NCI-H446 (cell line): ENCODE results near the gene CAST.

Experiments
- DNase-seq, 2 experiments: peaks; one replicate each; lab custom pipeline; 2025; lab: John Stamatoyannopoulos, UW

CAST gene

DNA sequence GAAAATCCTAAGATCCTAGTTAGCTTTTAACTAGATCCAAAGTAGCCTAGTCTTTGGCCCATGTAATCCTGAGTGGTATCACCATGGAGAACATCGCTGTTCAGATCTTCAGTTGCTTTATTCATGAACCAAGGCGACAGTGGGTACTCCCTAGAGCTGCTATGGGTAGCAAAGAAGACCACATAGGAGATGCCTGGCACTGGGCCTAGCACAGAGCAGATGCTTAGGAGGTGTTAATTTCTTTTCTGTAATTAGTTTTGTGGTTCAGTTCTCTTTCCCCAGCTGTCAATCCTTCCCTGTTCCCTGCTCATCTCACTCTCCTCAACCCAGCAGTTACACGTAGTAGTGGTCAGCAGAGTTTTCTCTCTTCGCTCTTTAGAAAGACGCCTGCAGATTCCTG lies 9.3 kb downstream of the CAST start:
- peak in 1 of 2 experiments; percentile 38 for DNase-seq

DNA sequence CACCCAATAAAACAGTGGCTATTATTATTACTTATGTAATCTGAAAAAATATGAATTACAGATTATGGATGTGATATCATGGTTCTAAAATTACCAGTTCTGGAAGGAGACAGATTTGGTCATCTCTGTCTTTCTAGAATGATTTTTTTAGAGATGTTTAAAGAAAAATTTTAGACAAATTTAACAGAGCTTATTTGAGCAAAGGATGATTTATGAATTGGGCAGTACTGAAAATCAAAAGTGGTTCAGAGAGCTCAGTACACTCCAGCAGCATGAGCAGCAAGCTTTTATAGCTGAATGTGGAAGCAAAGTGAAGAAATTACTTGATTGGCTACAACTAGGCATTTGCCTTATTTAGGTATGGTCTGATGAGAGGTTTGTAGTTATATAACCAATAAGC lies 11.0 kb downstream of the CAST start:
- no peak for DNase-seq

DNA sequence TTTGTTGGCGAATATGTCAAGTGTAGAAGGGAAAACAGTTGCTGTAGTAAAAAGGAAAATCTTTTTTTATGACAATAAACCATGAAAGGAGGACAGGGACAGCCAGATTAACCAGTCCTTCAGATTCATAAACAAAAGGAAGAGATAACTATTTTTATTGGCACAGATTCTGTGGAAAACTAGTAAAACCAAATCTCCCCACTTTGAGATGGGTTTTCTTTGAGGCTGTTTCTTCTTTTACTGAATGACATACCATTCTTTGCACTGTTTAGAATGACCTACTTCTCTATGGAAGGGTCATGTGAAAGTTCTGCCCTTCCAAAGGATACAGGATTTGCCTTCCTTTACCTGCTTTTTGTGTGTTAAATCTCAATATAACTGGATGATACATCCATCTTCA lies 13.7 kb downstream of the CAST start:
- no peak for DNase-seq

DNA sequence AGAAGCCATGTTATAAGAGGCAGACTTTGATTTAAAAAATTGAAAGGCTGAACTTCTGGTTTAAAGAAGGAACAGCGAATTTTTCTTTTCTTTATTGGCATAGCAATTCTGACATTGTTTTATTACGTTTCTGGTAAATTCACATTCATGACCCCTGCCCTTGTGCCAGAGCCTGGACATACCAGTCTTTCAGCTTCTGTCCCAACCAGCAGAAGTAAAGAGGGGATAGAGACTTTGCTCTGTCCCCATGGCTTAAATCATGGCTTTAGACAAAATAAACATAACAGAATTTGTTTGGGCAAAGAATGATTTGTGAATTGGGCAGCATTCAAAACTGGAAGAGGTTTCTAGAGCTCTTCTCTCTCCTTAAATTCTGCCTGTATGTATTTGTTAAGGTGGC lies 15.3 kb downstream of the CAST start:
- DNase-seq: no peak

DNA sequence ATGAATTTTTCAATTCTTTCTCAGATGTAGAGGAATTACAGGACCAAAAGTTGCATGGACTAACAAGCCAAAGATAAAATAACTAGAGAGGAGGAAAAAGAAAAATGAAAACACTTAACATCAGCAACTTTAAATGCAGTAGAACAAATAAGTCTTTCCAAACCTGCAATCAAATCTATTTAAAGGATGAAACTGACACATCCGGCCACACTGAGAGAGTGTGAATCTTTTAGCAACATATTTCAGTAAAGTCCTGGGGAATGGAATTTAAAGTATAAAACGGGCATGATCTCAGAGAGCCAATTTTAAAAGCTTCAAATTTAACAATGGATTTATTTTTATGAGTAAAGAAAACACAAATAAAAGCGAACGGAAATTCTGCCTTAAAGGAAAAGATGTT lies 17.1 kb downstream of the CAST start:
- no peak for DNase-seq

DNA sequence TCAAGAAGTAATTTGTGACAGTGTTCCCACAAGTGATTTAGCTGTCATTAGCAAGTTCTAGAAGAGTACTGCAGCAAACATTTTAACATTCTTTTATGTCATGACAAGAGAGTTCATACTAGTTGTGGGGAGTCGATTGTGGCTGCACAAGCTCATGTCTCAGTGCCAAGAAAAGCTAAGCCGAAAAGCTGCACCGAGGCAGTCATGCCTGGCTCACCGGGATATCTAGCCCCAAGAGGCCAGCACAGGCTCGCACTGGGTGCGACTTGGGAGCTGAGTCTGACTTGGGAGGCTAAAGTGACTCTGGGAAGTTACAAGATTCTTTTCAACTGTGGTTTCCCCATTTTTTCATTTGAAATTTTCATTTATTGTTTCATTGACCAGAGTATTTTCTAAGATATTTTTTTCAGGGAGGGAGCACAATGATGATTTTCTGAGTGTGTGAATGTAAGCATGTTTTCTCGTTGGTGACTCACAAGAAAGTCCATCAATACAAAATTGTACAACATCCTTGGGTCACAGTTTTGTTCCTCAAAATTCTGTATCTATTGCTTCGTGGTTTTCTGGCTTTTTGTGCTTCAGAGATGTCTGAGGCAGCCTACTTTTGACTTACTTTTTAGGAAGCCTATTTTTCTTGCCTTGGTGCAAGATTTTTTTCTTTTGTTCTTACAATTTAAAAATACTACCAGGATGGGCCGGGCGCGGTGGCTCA lies 18.7 kb downstream of the CAST start:
- no peak for DNase-seq

DNA sequence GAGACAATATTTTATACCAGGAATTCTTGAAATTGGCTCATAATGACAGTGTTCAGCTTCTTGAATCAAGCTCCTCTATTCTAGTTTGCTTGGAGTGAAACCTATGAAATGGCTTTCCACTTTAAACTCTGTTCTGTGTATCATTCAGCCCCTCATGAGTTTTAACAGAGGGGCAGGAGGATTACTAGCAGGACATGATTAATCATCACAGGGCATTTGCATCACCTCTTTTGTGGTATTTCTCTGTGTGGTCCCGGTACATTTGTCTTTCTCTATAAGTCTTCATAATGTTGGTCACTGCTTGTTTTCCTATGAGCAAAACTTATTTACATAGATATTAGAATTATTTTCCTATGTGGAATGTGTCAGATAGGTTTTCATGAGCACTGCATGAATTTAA lies 21.2 kb downstream of the CAST start:
- no peak for DNase-seq

DNA sequence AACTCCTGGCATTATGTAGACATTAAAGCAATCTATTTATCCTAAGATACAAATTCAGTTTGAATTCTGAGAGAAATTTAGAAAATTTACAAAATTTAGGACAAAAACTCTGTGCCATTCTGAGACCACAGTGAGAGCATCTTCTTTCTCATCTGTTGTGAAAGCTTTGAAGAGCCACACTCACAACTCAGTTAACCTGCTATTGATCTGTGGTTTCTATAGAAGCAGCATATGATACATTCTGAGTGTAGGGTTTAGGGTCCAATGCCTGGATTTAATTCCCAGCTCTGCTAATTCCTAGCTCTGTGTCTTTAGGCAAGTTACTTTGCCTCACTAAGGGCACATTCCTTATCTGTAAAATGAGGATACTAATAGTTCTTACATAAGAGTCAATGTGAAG lies 21.6 kb downstream of the CAST start:
- no peak for DNase-seq

DNA sequence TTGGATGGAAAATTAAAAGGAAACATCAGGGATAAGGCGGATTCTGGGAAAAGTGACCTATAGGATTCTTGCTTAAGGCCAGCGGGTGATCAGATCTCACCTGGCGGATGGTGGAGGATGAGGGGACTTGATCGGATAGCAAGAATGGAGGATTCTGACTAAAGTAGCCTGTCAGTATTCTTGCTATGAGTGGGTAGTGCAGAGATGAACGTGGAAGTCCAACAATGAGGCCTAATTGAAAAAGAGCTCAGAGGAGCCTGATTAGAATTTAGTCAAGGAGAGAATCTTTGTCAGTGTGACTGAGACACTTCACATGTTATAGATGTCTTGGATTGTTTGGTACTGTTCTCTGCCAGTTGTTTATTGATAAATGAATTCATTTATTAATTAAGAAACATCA lies 24.9 kb downstream of the CAST start:
- no peak for DNase-seq

DNA sequence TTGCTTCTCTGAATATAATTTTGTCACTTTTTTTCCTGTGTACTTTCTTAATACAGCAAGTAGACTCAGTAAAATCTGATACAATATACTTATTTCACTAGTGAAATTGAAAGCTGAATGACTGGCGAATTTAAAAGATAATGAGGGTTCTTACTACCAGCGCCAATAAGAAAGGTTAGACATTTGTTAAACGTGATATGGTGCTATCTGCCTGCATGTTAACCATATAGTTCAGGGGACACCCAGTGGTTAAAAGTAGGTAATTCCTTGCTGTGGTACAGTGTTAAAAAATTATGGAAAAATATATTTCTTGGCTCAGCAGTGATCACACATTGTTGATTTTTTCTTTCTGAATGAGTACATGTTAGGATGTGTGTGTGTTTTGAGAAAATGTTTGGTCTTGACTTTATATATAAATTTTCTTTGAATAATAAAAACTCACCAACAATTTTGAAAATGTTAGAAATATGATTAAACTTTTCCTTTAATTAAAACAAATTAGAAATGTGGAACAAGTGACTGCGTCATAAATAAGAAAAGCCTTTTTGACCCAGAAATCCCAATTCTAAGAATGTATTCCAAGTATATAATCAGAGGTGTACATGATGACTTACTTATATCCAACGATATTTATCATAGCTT lies 25.8 kb downstream of the CAST start:
- DNase-seq: peak in 1 of 2 experiments; percentile 47

DNA sequence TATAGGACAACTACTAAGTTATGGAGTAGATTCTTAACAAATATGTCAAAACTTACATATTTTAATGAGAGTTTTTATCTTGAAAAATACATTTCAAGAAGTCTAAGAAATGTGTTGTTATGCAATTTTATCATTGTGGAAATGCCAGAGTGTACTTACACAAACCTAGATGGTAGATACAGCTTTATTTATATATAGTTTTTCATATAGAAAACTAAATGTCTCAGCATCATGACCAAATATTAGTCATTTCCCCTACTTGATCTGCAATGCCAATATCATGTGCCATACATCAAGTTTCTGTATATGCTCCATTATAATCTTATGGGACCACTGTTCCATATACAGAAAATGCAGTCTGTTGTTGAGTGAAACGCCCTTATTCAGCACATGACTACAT lies 28.7 kb downstream of the CAST start:
- DNase-seq: no peak

DNA sequence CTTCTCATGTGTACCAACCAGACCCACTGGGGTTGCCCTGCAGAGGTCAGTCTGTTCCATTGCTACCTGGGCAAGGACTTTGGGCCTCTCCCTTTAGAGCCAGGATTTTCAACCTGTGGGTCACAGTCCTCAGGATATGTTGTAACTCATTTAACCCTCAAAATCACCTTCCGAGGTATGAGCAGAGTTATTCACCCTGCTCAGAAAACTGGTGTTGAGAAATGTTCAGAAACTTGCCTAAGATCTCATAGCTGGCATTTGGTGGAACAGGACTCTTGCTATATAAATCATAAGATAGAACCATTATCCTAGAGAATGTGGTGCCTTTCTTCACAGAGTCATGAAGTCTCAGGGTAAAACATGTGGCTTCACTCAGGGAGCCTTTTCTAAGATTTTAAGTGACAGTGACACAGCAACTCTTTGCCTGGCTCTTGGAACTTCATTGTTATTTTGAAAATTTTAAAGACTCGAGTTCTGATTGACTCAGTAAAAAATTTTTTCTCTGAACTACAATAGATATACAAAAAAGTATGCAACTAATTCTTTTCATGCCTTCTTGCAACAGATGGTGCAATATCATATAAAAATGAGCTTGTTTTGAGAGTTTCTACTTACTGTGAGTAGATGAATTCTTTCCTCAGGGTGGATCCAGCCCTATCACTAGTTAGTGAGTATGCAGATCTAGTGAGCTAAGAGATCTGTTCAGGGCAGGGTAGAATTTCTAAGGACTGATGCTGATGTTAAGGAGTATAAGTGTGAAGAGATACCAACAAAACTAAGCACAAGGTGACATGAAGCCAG lies 29.5 kb downstream of the CAST start:
- DNase-seq: no peak

DNA sequence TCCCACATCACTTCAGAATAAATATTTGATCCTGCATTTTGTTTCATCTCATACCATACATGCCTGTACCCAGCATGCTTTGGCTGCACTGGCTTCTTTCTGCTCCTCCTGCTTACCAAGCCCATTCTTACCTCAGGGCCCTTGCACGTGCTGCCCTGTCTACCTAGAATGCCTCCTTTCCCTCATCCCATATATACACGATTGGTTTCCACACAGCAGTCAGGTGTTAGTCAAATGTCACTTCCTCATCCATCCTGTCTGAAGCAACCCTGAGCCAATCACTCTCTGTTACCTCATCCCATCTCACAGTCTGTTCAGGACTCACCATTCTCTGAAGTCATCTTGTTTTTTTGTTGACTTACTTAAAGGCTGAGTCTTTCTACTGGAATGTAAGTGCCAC lies 30.3 kb downstream of the CAST start:
- no peak for DNase-seq

DNA sequence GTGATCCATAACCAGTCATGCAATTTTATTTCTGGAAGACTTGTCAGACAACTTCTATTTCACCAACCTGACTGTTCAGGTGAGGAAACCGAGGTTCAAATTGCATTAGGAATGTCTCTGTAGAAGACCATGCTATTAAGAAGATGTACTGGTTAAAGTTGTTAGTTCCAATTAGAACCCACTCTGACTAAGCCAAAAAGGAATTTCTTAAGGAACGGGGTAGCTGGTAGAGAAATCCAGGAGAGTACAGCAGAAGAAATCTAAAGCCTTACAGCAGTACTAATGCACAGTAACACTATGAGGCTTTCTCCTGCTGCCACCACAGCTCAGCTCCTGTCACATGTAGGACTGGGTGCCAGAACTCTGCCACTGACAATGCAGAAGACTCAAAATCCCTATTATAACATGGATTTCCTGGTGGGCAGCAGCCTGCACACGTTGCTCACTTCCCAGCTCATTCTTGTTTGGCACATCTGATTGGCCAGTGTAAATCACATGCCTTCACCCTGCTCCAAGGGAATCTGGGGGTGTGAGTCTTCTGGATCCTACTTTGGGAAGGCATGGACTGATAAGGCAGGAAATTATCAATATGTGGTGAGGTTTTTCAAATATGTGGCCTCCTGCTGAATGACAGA lies 37.1 kb downstream of the CAST start:
- no peak for DNase-seq

DNA sequence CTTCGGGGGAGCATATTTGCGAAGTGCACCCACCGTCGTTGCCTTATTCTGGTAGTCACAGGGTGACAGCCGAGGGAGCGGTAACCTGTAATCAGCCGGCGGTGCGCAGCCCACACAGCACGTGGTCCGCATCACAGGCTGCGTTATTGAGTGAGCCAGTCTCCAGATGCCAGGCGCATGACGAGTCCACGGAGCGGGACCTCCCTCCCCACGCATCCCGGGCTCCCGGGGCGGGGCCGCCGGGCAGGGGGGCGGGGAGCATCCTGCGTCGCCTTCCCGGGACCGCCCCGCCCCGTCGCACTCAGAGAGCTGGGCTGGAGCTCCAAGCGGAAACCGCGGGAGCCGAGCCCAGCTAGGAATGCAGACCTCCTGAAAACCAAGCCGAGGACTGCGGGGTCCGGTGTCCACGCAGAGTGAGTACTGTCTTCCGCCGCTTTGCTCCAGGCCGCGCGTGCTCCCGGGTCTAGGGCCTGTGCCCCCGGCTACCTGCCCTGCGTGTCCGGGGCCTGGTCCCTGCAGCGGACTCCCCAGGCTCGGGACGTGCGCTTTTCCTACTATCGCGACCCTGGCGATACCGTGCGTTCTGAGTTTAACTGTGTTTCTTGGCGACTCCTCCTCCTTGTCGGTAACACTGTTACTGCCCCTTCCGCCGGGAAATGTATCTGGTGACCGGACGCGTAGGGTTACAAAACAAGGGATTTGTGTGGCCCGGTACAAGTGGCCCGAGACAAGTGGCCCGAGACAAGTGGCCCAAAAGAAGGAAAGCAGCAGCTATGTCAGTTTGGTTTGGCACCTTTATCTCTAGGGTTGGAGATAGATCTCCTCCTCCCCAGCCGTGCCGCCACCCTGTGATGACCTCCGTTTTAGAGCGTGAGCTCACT lies 40.6 kb downstream of the CAST start:
- peak; percentile 38 to 92 for DNase-seq

DNA sequence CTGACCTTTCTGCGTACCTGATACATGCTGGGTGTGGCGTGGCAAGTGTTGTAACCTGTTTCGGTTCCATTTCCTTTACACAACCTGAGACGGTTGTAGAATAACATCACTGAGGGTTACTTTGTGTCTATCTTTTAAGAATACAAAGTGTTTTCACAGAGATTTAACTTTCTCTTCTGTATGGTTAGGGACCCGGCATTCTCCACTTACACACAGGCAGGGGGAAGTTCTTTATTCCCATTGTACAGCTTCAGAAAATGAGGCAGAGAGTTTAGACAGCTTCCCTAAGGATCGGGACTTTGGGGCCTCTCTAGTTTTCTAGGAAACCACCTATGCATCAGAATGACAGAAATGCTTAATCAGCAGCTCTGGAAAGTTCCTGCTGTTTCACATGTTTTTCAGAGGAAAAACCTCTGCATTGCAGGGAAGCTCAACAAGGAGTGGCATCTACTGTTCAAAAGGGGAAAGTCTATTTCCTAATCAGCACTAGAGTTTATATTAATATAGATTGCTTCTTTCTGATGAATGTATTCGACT lies 41.3 kb downstream of the CAST start:
- DNase-seq: no peak

DNA sequence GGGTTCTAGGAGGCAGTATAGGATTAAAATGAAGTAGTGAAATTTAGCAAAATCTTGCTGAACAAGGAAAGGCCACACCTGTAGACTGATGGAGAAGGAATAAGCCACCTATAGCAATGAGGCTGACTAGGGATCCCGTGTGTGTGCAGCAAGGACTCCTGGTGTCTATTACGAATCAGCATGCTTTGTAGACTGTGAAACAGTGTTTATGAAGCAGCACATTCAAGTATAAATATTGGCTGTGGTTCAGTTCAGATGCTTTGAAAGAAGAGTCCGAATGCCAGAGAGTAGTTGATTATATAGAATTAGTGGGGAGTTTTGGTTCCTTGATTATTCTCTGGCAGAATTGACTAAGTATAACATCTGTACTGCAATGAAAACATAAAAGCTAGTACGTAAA lies 41.8 kb downstream of the CAST start:
- DNase-seq: no peak

DNA sequence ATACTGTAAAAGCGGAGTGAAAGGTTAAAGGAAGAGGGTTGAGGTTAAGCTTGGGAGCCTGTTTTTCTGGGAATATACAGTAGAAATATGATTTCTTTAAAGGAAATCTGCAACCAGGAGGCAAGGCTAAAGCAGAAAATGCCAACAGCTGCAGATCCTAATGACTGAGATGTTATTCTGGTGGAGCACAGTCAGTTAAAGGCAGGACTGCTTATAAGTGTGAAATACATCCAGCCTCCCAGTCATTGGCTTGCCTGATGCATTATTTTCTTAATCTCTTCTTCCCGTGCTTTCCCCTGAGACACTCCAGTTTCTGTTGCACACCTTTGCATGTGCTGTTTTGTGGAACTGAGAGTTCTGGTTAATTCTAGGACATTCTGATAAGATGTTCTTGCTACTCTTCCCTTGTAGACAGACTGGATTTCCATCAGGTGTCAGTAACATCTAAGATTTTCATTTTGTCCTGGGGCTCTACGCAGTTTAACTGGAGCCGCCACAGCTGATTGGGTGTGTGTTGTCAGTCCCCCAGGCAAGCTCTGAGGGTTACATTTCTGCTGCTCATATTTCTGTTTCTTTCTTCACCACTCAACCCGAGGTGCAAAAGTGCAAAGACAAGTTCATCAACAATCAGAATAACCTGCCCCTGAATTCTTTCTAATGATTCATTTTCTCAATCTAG lies 44.4 kb downstream of the CAST start:
- DNase-seq: no peak

DNA sequence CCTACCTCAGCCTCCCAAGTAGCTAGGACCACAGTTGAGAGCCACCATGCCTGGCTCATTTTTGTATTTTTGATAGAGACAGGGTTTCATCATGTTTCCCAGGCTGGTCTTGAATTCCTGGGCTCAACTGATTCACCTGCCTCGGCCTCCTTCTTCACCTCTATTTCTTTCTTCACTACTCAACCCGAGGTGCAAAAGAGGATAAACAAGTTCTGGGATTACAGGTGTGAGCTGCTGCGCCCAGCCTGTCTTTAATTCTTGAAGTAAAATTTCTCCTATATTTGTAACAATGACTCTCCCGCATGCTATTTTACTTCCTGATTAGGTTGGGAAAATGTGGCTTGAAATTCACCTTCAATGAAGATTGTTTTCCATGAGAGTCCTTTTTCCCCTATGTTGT lies 46.4 kb downstream of the CAST start:
- no peak for DNase-seq

DNA sequence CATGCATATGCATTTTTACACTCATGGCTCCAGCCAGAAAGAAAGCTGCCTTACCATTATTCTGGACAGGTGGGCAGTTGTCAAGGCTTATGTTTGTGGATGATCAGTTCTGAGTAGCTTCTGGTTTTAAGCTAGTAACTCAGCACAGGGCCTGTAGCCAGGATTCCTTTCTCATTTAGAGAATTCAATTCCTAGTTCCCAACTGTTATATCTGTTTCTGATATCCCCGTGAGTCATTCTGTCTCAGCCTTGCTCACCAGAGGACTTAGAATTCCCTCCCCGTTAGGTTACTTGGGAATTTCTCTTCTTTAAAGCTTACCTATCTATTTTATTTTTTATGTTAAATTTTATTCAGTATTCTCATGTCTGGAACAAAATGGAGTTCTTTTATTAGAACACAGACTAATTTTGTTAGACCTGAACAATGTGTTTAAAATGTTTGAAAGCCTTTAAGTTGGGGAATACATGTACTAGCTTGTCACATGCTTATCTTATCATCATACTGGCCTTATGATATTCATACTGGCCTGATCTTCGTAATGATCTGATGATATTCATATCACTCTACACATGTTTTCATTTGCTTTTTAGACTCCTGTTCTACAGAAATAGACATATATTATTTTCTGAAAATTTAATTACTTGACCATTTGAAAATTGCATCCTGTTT lies 47.1 kb downstream of the CAST start:
- peak in 1 of 2 experiments; percentile 12 for DNase-seq
